H9 (cell line): ENCODE measurements around the gene COL11A1. TPM values are rescaled to one million over a fixed set of nuclear protein-coding genes. Genes with fewer than 3 reads are reported as not detected.

Experiments
- DNase-seq: peaks from one replicate; pipeline ENCODE4 v3.0.0-alpha.2; 2017
- H2AFZ ChIP-seq: one replicate; pipeline ENCODE4 v1.6.1; 2013; ENCODE audit warnings: mild to moderate bottlenecking, low read length, control low read depth, moderate library complexity
- H2AK5ac ChIP-seq: 2 replicates; pipeline ENCODE4 v1.6.1; 2013; ENCODE audit warnings: low read length, control low read depth, mixed read lengths; ENCODE audit not compliant: insufficient read length
- H2BK120ac ChIP-seq: one replicate; pipeline ENCODE4 v1.6.1; 2013; ENCODE audit warnings: low read depth, mild to moderate bottlenecking, low read length, control low read depth, inconsistent platforms; ENCODE audit not compliant: poor library complexity, severe bottlenecking
- H2BK12ac ChIP-seq: 2 replicates; pipeline ENCODE4 v1.6.1; 2013; ENCODE audit warnings: low read length, control low read depth, mixed read lengths, low read depth; ENCODE audit not compliant: insufficient read length
- H2BK15ac ChIP-seq: 2 replicates; pipeline ENCODE4 v1.6.1; 2013; ENCODE audit warnings: low read depth, low read length, control low read depth
- H2BK20ac ChIP-seq: one replicate; pipeline ENCODE4 v1.6.1; 2013; ENCODE audit warnings: low read depth, mild to moderate bottlenecking, low read length, control low read depth, inconsistent platforms; ENCODE audit not compliant: poor library complexity, severe bottlenecking
- H2BK5ac ChIP-seq: 2 replicates; pipeline ENCODE4 v1.6.1; 2013; ENCODE audit warnings: low read length, control low read depth, mixed read lengths; ENCODE audit not compliant: insufficient read length
- H3K14ac ChIP-seq: 2 replicates; pipeline ENCODE4 v1.6.1; 2013; ENCODE audit warnings: low read length, control low read depth; ENCODE audit not compliant: insufficient read depth
- H3K18ac ChIP-seq: 2 replicates; pipeline ENCODE4 v1.6.1; 2013; ENCODE audit warnings: low read depth, mild to moderate bottlenecking, mixed read lengths, low read length, control low read depth; ENCODE audit not compliant: insufficient read length
- H3K23ac ChIP-seq: 2 replicates; pipeline ENCODE4 v1.6.1; 2013; ENCODE audit warnings: low read length, control low read depth, mixed read lengths, low read depth; ENCODE audit not compliant: insufficient read length
- H3K23me2 ChIP-seq: 2 replicates; pipeline ENCODE4 v1.6.1; 2013; ENCODE audit warnings: low read depth, mild to moderate bottlenecking, mixed read lengths, low read length, control low read depth; ENCODE audit not compliant: insufficient read length, poor library complexity, severe bottlenecking
- H3K27ac ChIP-seq: 2 replicates; pipeline ENCODE4 v1.5.1; 2013; ENCODE audit warnings: low read length, control low read depth, mixed read lengths, low read depth; ENCODE audit not compliant: insufficient read length
- H3K27me3 ChIP-seq: 2 replicates; pipeline ENCODE4 v1.6.1; 2013; ENCODE audit warnings: low read length, control low read depth, inconsistent platforms; ENCODE audit not compliant: insufficient read depth
- H3K4ac ChIP-seq: 2 replicates; pipeline ENCODE4 v1.6.1; 2013; ENCODE audit warnings: low read depth, mild to moderate bottlenecking, control low read depth, inconsistent platforms, low read length, moderate library complexity
- H3K4me1 ChIP-seq: 2 replicates; pipeline ENCODE4 v1.6.1; 2013; ENCODE audit warnings: low read length, control low read depth, inconsistent platforms; ENCODE audit not compliant: insufficient read depth
- H3K4me2 ChIP-seq: 2 replicates; pipeline ENCODE4 v1.6.1; 2013; ENCODE audit warnings: low read length, control low read depth, mixed read lengths; ENCODE audit not compliant: insufficient read length, insufficient read depth
- H3K56ac ChIP-seq: 2 replicates; pipeline ENCODE4 v1.6.1; 2013; ENCODE audit warnings: low read depth, mild to moderate bottlenecking, mixed read lengths, low read length, control low read depth; ENCODE audit not compliant: insufficient read length
- H3K79me1 ChIP-seq: 2 replicates; pipeline ENCODE4 v1.6.1; 2013; ENCODE audit warnings: low read depth, mild to moderate bottlenecking, moderate library complexity, low read length, control low read depth, inconsistent platforms; ENCODE audit not compliant: insufficient read depth, poor library complexity, severe bottlenecking
- H3K79me2 ChIP-seq: 2 replicates; pipeline ENCODE4 v1.6.1; 2013; ENCODE audit warnings: low read length, control low read depth, inconsistent platforms; ENCODE audit not compliant: insufficient read depth
- H3K9ac ChIP-seq: 2 replicates; pipeline ENCODE4 v1.6.1; 2013; ENCODE audit warnings: low read length, control low read depth, mixed read lengths; ENCODE audit not compliant: insufficient read length; ENCODE audit errors: extremely low read depth
- H3K9me3 ChIP-seq: one replicate; pipeline ENCODE4 v1.6.1; 2013; ENCODE audit warnings: low read depth, low read length, inconsistent platforms; ENCODE audit not compliant: control insufficient read depth
- H3T11ph ChIP-seq: one replicate; pipeline ENCODE4 v1.6.1; 2013; ENCODE audit warnings: mild to moderate bottlenecking, low read length, control low read depth, inconsistent platforms
- H4K20me1 ChIP-seq: one replicate; pipeline ENCODE4 v1.6.1; 2013; ENCODE audit not compliant: control insufficient read depth, insufficient read length, insufficient read depth
- H4K5ac ChIP-seq: 2 replicates; pipeline ENCODE4 v1.6.1; 2013; ENCODE audit warnings: low read depth, mild to moderate bottlenecking, mixed read lengths, low read length, control low read depth; ENCODE audit not compliant: insufficient read length
- H4K8ac ChIP-seq: replicated peaks from 2 replicates; pipeline ENCODE4 v1.6.1; 2013; ENCODE audit warnings: low read length, control low read depth, mixed read lengths, low read depth; ENCODE audit not compliant: insufficient read length
- H4K91ac ChIP-seq: 2 replicates; pipeline ENCODE4 v1.6.1; 2013; ENCODE audit warnings: low read depth, mild to moderate bottlenecking, moderate library complexity, mixed read lengths, low read length, control low read depth; ENCODE audit not compliant: insufficient read length
- H3K27ac Mint-ChIP-seq, 3 experiments: 2 replicates in 2 of 3; 3 replicates in 1 of 3; pipeline ENCODE4 v1.8.0; 2020 to 2021; ENCODE audit warnings: mixed read lengths in 3 of 3, mild to moderate bottlenecking in 1 of 3, moderate library complexity in 1 of 3
- H3K27me3 Mint-ChIP-seq: 2 replicates; pipeline ENCODE4 v1.8.0; 2021; ENCODE audit warnings: low read depth, mild to moderate bottlenecking, moderate library complexity, mixed read lengths
- H3K36me3 Mint-ChIP-seq, 3 experiments: 2 replicates in 2 of 3; 3 replicates in 1 of 3; pipeline ENCODE4 v1.8.0; 2020 to 2021; ENCODE audit warnings: low read depth in 3 of 3, mixed read lengths in 3 of 3; ENCODE audit not compliant: insufficient read depth in 1 of 3
- H3K4me1 Mint-ChIP-seq, 2 experiments: 2 replicates each; pipeline ENCODE4 v1.8.0; 2020; ENCODE audit warnings: mixed read lengths in 2 of 2
- H3K4me3 Mint-ChIP-seq, 2 experiments: 2 replicates in 1 of 2; 3 replicates in 1 of 2; pipeline ENCODE4 v1.8.0; 2020 to 2021; ENCODE audit warnings: mild to moderate bottlenecking in 2 of 2, mixed read lengths in 2 of 2, moderate library complexity in 1 of 2
- H3K9me3 Mint-ChIP-seq, 2 experiments: 2 replicates in 1 of 2; 3 replicates in 1 of 2; pipeline ENCODE4 v1.8.0; 2020; ENCODE audit warnings: mild to moderate bottlenecking in 2 of 2, mixed read lengths in 2 of 2, moderate library complexity in 1 of 2
- CTCF ChIP-seq: fragments of 200-600 bp; sonication (generic); conservative IDR thresholded peaks from 3 replicates; pipeline ENCODE4 v1.8.0; 2021; ENCODE audit warnings: antibody characterized with exemption, mild to moderate bottlenecking
- WGBS: extraction: QIAGEN DNeasy Blood & Tissue Kit; methylation state at CpG from one replicate; pipeline ENCODE4 v1.1.7; 2013; ENCODE audit warnings: missing lambda C conversion rate, low lambda C conversion rate, mixed read lengths; ENCODE audit not compliant: insufficient read length; ENCODE audit errors: extremely low coverage; 5-methylcytosine and 5-hydroxymethylcytosine counted together
- total RNA-seq: library from RNA; stranded (reverse); gene quantifications from 2 replicates; pipeline ENCODE4 v1.2.1, GENCODE V29; 2021

Gene COL11A1
- total RNA-seq, 1 experiment from 2014 or later = 7.5 TPM

- Histone ChIP-seq H3K9ac (no peak overlapping the region), H3T11ph (no peak overlapping the region), H2BK20ac (no peak overlapping the region), H2BK12ac (no peak overlapping the region), H3K27me3 (no peaks in the 10 kb centered on the region), H3K9me3 (no peaks in the 10 kb centered on the region), H3K23ac (no peak overlapping the region), H3K4me1 (no peaks in the 10 kb centered on the region), H2AFZ (no peak overlapping the region), H3K56ac (no peak overlapping the region), H4K8ac (no peak overlapping the region), H3K23me2 (no peaks in the 10 kb centered on the region), H2BK15ac (no peak overlapping the region), H3K79me1 (no peaks in the 10 kb centered on the region), H4K91ac (no peak overlapping the region), H4K20me1 (no peaks in the 10 kb centered on the region), H2AK5ac (no peak overlapping the region), H3K4me2 (no peak overlapping the region), H3K18ac (no peak overlapping the region), H2BK5ac (no peak overlapping the region), H3K27ac (no peak overlapping the region), H3K14ac (no peak overlapping the region), H4K5ac (no peak overlapping the region), H3K4ac (no peak overlapping the region), H3K79me2 (no peaks in the 10 kb centered on the region), H2BK120ac (no peak overlapping the region)
- TF ChIP-seq CTCF = no peak
- Mint-ChIP-seq H3K27me3 (no peaks in the 10 kb centered on the region), H3K4me3 (no peak overlapping the region), H3K36me3 (no peaks in the 10 kb centered on the region), H3K9me3 (no peaks in the 10 kb centered on the region), H3K4me1 (no peaks in the 10 kb centered on the region), H3K27ac (no peak overlapping the region)
- no CpG with 5 or more reads among the region's 6 CpGs for WGBS
- no peak for DNase-seq
Measured at GRCh38 chr1:102978874-102979273, 129.4 kb downstream of the COL11A1 start.
